Stimulated activated memory B cell treated with anti-CD40 and anti-IgM and Interleukin-4, amounts not matched to agents 10 μg/mL and 1 μg/mL and 100 μg/mL, for 72 hours (primary cell): Measurements from ENCODE around the gene SH3GL3.

Source experiments
- ATAC-seq: fragments of 150-1000 bp; cut with Tn5 transposase; 2 replicates; pipeline ENCODE4 v1.10.0; 2021
- H3K27ac Mint-ChIP-seq: one replicate; pipeline ENCODE4 v1.8.0; 2022; ENCODE audit warnings: mild to moderate bottlenecking, mixed read lengths
- H3K27me3 Mint-ChIP-seq: one replicate; pipeline ENCODE4 v1.8.0; 2022; ENCODE audit warnings: mixed read lengths
- H3K36me3 Mint-ChIP-seq: one replicate; pipeline ENCODE4 v1.8.0; 2022; ENCODE audit warnings: mixed read lengths
- H3K4me1 Mint-ChIP-seq: one replicate; pipeline ENCODE4 v1.8.0; 2022; ENCODE audit warnings: mixed read lengths
- H3K4me3 Mint-ChIP-seq: one replicate; pipeline ENCODE4 v1.8.0; 2022; ENCODE audit warnings: mild to moderate bottlenecking, moderate library complexity, mixed read lengths
- H3K9me3 Mint-ChIP-seq: one replicate; pipeline ENCODE4 v1.8.0; 2022; ENCODE audit warnings: mixed read lengths

The SH3GL3 gene

DNA sequence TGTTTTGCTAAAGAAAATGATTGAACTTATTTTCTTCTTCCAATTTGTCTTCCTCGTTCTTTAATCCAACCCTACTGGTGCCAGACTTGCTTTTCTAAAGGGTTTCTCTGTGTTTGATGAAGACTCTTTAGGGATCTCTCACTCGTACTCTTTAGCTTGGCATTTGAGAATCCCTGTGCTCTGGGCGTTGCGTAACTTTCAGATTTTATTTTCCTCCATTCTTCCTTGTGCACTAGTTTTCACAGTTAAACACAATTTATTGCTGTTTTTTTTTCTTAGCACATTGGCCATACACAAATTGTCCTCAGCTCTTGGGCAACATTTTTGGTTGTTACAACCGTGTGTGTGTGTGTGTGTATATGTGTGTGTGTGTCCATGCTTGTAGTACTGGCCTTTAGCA, 111.0 kb downstream of the SH3GL3 start:
- ATAC-seq: no peak
- no peak overlapping the region for H3K27ac Mint-ChIP-seq
- no peaks in the 10 kb centered on the region for H3K4me1 Mint-ChIP-seq
- no peak overlapping the region for H3K4me3 Mint-ChIP-seq
- no peaks in the 10 kb centered on the region for H3K36me3 Mint-ChIP-seq
- H3K27me3 Mint-ChIP-seq: peaks cover 44% of the 10 kb centered on the region
- H3K9me3 Mint-ChIP-seq: no peaks in the 10 kb centered on the region

DNA sequence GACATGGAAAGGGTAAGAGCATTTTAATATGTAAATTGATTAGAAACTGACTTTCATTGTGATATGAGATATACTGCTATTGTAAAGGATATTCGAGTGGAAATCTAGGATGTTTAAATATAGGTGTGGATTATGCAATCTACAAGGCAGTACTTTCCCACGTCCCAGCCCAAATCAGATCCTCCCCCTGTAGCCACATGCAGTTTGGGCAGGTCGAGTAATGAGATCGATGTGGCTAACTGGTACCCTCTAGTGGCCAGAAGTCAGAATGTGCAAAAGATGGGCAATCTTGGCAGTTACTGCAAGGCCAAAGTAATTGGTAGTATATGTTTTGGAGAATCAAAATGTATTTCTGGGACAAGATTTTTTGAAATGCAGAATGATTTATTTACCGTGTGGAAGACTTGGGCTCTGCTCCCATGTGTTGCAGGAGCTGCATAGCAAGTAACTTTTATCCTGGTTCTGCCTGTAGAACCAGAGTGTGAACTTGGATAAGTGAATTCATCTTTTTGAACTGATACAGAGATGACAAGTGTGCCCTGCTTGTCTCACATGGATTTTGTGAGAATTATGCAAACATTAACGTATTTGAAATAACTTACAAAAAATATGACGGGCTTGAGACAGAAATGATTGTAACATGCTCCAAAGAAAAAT, 112.3 kb downstream of the SH3GL3 start:
- Mint-ChIP-seq H3K27me3 (peaks cover 46% of the 10 kb centered on the region), H3K9me3 (no peaks in the 10 kb centered on the region), H3K27ac (no peak overlapping the region), H3K4me3 (no peak overlapping the region), H3K4me1 (no peaks in the 10 kb centered on the region), H3K36me3 (no peaks in the 10 kb centered on the region)
- ATAC-seq: peak; percentile 63

DNA sequence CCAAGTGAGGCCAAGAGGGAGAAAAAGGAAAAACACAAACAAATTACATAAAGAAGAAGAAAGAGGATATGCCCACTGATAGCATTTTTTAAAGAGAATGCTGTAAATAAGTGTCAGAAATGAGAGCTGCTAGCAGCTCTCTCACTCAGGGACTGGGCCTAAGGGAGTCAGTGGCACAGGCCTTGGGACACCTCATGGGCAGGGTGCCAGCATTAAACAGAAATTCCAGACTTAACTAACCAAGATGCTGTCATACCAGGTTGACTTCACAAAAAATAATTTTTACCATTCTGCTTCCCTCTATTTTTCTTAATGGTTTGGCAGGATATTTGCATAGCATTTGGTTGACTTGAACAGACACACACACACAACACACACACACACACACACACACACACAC, 114.5 kb downstream of the SH3GL3 start:
- no peaks in the 10 kb centered on the region for H3K9me3 Mint-ChIP-seq
- H3K4me3 Mint-ChIP-seq: no peak overlapping the region
- H3K4me1 Mint-ChIP-seq: no peaks in the 10 kb centered on the region
- no peak for ATAC-seq
- H3K36me3 Mint-ChIP-seq: no peaks in the 10 kb centered on the region
- no peak overlapping the region for H3K27ac Mint-ChIP-seq
- peaks cover 31% of the 10 kb centered on the region for H3K27me3 Mint-ChIP-seq

DNA sequence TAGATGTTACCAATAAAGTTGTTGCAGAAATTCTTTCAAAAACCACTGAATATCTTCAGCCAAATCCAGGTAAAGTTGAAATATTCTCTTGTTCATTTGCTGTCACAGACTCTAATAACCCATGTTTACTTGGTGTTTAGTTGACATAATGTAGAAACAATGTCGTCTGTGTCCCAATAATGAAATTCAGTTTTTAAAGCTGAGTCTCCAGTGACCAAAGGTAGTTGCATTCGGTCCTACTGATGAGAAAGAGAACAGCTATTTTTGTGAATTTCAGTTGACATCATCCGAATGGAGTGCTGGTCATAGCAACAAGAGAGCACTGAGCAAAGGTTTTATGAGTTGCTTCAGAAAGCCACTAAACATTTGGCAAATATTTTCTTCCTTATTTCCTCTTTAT, 118.0 kb downstream of the SH3GL3 start:
- ATAC-seq: no peak
- Mint-ChIP-seq H3K27me3 (peaks cover 12% of the 10 kb centered on the region), H3K36me3 (no peaks in the 10 kb centered on the region), H3K9me3 (no peaks in the 10 kb centered on the region), H3K4me3 (no peak overlapping the region), H3K27ac (no peak overlapping the region), H3K4me1 (peaks cover 5% of the 10 kb centered on the region)

DNA sequence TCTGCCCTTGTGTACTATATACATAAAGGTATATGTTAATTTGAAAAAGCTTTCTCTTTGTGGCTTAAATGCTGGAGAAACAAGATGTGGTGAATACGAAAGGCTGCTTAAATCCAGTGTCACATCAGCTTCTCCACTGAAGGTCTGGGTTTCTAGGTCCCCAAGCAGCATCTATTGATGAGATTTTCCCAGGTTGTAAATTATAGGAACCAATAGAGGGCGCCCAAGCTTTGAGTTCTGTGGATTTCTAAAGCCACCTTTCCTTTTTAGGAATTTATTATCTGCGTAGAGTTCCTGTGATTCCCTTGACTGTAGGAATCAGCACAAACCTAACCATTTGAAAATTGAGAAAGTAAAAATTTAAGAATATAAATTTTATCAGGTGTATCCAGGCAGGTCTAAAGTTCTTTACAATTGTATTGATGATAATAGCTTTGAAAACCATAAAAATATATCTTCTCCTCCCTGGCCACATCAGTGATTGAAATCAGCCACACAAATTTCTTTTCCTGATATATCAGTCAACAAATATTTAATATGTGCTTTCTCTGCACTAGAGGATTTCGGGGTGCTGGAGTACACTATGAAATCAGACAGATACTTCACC, 118.5 kb downstream of the SH3GL3 start:
- peaks cover 5% of the 10 kb centered on the region for H3K4me1 Mint-ChIP-seq
- H3K27me3 Mint-ChIP-seq: peaks cover 12% of the 10 kb centered on the region
- no peak for ATAC-seq
- no peaks in the 10 kb centered on the region for H3K9me3 Mint-ChIP-seq
- no peak overlapping the region for H3K4me3 Mint-ChIP-seq
- H3K36me3 Mint-ChIP-seq: no peaks in the 10 kb centered on the region
- H3K27ac Mint-ChIP-seq: no peak overlapping the region

DNA sequence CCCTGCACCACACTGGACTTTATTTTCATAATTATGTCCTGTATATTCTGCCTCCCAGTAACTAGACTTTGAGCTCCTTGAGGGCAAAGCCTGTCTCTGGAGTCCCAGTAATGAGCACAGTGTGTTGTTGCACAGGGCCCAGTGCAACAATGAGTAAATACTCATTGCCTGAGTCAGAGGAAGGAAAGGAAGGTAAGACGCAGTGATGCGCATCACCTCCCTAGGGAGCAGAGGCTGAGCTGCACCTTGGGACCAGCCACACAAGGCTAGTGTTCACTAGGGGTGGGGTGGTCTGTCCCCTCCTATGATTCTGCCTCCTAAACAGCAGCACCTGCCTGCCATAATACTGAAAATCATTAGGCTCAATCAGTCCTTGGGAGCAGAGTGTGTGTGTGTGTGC, 120.2 kb downstream of the SH3GL3 start:
- H3K27ac Mint-ChIP-seq: no peak overlapping the region
- no peak overlapping the region for H3K4me3 Mint-ChIP-seq
- peaks cover 5% of the 10 kb centered on the region for H3K4me1 Mint-ChIP-seq
- no peaks in the 10 kb centered on the region for H3K9me3 Mint-ChIP-seq
- peak; percentile 72 for ATAC-seq
- H3K36me3 Mint-ChIP-seq: no peaks in the 10 kb centered on the region
- peaks cover 12% of the 10 kb centered on the region for H3K27me3 Mint-ChIP-seq

DNA sequence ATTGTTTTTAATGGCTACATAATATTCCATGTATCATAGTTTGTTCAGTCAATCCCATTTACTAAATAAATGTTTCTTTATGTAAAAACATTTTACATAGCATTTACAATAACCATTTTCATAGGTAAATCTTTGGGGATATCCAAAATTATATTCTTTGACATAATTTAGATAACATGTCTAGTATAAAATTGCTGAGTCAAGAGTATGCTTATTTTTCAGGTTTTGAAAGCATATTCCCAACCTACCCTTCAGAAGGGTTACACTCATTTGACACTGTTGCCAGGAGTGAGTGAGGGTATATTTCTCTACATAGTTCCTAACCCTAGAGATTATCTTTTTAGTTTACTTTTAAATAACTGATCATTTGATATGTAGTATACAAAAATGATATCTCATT, 122.2 kb downstream of the SH3GL3 start:
- no peaks in the 10 kb centered on the region for H3K27me3 Mint-ChIP-seq
- H3K4me3 Mint-ChIP-seq: no peak overlapping the region
- H3K27ac Mint-ChIP-seq: no peak overlapping the region
- H3K9me3 Mint-ChIP-seq: no peaks in the 10 kb centered on the region
- no peak for ATAC-seq
- H3K36me3 Mint-ChIP-seq: no peaks in the 10 kb centered on the region
- peaks cover 5% of the 10 kb centered on the region for H3K4me1 Mint-ChIP-seq

DNA sequence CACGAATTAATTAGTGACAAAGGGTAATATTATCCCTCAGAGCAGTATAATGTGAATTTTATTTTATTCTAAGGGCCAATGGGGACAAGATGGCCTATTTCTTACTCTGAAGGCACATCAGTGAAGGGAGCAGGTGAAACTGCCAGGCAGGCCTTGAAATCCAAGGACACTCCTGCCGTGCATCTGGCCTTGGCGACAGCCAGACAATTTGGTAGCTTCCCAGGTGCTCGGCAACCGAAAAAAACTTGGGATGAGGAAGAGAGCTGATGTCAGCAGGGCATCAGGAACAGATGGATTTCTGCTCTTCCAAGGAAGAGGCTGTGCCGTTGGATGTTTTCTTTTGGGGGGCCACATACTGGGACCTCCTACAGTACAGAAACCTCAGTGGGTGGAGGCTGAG, 123.6 kb downstream of the SH3GL3 start:
- H3K4me1 Mint-ChIP-seq: peaks cover 5% of the 10 kb centered on the region
- no peak overlapping the region for H3K27ac Mint-ChIP-seq
- ATAC-seq: no peak
- H3K4me3 Mint-ChIP-seq: no peak overlapping the region
- no peaks in the 10 kb centered on the region for H3K27me3 Mint-ChIP-seq
- no peaks in the 10 kb centered on the region for H3K36me3 Mint-ChIP-seq
- H3K9me3 Mint-ChIP-seq: no peaks in the 10 kb centered on the region

DNA sequence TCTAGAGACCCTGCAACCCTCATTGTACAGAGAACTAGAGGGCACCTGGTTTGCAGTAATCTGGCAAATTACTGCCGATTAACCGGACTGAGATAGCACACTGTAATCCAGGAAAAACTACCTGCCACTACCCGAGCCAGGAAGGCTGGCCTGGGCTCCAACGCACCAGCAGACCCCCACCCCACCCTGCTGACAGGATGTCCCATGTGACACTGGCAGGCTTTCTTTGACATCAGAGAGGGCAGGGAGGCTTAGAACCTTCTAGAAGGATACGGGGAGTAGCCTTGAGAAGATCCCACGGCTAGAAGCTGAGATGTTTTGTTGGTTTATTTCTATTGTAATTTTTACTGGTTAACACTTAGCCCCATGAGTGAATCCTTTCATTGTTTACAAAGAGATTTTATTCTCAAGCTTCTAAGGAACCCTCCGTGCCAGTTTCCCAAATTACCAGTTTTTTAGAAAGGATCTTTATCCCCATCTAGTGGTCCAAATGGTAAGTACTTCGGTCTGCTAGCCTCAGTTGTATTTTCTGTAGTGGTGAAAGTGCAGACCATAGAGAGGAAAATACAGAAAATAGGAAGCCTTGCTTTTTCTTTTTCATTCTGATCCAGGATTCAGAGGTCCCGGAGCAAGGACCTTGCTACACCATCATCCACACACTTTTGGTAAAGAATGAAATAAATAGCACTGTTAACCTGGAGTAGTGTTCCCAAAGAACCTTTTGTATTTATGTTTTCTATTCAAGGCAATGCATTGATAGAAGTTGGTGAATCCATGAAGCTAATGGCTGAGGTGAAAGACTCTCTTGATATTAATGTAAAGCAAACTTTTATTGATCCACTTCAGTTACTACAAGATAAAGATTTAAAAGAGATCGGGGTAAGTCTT, 124.9 kb downstream of the SH3GL3 start:
- Mint-ChIP-seq H3K27ac (no peak overlapping the region), H3K27me3 (no peaks in the 10 kb centered on the region), H3K9me3 (no peaks in the 10 kb centered on the region), H3K4me1 (peaks cover 4% of the 10 kb centered on the region), H3K4me3 (no peak overlapping the region), H3K36me3 (no peaks in the 10 kb centered on the region)
- ATAC-seq: no peak

DNA sequence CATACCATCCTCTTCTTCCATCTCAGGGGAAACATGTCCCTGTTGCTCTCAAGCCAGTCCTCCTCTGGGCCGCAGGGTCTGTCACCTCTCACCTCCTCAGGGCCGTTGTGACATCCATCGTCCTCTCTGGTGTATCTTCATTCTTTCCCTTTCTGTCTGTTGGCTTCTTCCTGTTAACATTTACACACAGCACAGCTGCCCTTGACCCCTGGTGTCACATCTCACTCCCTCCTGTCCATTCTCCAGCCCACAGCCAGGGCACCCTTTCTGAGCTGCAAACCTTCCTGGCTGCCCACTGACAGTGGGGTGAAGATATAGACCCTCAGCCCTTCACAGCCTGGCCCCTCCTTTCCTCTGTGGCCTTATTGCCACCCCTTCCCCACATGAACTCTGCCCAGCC, 127.2 kb downstream of the SH3GL3 start:
- no peaks in the 10 kb centered on the region for H3K9me3 Mint-ChIP-seq
- no peak for ATAC-seq
- H3K27ac Mint-ChIP-seq: no peak overlapping the region

DNA sequence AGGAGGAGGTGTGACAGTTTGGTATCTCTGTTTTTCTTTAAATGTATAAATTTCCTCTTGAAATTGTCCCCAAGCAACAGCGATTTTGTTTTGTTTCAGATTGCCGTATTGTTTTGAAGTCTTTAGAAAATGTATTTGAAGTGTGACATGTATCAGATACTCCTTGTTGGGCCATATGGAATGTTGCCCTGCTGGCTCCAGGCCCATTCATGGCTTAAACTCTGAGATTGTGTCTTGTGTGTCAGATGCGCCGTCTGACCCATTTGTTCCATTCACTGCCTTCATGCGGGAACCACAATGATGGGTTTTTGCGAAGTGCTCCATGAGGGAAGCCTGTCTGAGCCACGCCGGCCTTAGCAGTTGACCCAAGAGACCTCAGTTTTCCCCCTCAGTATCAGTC, 131.6 kb downstream of the SH3GL3 start:
- Mint-ChIP-seq H3K4me3 (no peak overlapping the region), H3K9me3 (no peaks in the 10 kb centered on the region), H3K27ac (no peak overlapping the region), H3K27me3 (no peaks in the 10 kb centered on the region), H3K4me1 (no peaks in the 10 kb centered on the region), H3K36me3 (no peaks in the 10 kb centered on the region)
- no peak for ATAC-seq

More for the DNA sequence above, 127.2 kb downstream of the SH3GL3 start:
- Mint-ChIP-seq H3K36me3 (no peaks in the 10 kb centered on the region), H3K4me3 (no peak overlapping the region), H3K4me1 (no peaks in the 10 kb centered on the region), H3K27me3 (no peaks in the 10 kb centered on the region)

DNA sequence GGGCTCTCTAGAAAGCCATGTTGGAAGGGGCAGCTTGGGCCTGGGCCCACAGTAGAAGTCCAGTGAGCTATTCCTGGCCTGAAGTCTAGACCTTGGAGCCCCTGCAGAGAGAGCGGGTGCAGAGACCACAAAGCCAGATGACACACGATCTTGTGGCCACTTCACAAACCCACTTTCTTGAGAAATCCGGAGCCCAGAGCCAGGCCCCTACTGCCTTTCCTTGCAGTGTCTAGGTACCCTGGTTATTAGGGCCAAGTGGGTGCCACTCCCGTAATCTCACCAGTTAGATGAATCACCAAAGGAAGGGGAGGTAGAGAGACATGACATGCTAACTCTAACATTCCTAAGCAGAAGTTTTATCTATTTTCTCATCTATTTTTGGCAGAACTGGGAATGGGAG, 134.2 kb downstream of the SH3GL3 start:
- no peaks in the 10 kb centered on the region for H3K9me3 Mint-ChIP-seq
- no peak overlapping the region for H3K27ac Mint-ChIP-seq
- H3K27me3 Mint-ChIP-seq: no peaks in the 10 kb centered on the region
- no peak for ATAC-seq
- no peaks in the 10 kb centered on the region for H3K4me1 Mint-ChIP-seq
- H3K36me3 Mint-ChIP-seq: no peaks in the 10 kb centered on the region
- H3K4me3 Mint-ChIP-seq: no peak overlapping the region

DNA sequence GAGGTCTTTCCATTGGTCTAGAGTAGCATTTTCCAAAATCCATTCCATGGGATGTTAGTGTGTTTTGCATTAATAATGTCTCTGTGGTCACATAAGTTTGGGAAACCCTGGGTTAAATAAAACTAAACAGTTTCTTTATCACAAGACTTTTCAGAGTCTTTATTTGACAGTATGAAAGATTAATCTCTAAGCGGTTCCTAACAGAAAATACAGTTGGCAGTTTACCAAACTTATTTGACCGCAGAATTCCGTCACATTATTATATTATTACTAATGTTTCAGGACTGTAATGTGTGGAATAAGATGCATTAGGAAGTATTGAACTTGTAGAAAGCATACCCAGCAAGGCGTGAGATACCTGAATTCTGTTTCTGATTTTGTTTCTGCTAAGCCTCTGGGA, 135.2 kb downstream of the SH3GL3 start:
- Mint-ChIP-seq H3K4me3 (no peak overlapping the region), H3K36me3 (no peaks in the 10 kb centered on the region), H3K27me3 (no peaks in the 10 kb centered on the region), H3K4me1 (no peaks in the 10 kb centered on the region), H3K27ac (no peak overlapping the region), H3K9me3 (no peaks in the 10 kb centered on the region)
- ATAC-seq: no peak

DNA sequence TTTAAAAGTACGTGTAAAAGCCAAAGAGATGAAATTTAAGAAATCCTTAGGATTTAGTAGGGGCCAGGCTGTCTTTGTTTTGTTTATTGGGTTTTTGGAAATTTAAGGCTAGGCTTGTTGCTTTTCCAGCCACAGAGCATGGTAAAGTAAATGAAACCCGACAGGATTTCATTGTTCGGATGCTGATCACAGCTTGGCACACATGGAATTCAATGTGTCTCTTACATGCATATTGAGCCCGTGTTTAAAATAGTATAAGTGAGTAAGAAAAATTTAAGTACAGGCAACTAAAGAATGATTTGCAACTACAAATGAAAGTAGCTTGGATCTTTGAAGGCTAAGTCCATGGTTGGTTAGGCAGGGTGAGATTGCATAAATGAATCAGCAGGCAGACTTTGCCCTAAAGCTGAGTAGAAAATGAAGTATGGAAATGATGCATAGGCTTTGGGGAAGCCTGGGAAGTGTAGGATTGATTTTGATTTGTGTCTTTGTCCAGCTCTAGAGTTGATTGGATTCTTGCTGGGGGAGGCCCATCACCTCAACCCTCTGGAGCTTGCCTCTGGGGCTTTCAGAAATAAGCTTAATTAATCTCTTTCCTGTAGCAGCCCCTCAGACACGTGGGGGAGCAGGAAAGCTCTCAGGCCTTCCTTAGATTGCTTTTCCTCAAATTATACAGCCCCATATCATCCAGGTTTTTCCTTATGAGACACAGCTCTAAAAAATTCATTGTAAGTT, 138.6 kb downstream of the SH3GL3 start:
- H3K4me3 Mint-ChIP-seq: no peak overlapping the region
- no peaks in the 10 kb centered on the region for H3K27me3 Mint-ChIP-seq
- no peak for ATAC-seq
- H3K36me3 Mint-ChIP-seq: no peaks in the 10 kb centered on the region
- H3K4me1 Mint-ChIP-seq: no peaks in the 10 kb centered on the region
- H3K27ac Mint-ChIP-seq: no peak overlapping the region
- H3K9me3 Mint-ChIP-seq: no peaks in the 10 kb centered on the region

DNA sequence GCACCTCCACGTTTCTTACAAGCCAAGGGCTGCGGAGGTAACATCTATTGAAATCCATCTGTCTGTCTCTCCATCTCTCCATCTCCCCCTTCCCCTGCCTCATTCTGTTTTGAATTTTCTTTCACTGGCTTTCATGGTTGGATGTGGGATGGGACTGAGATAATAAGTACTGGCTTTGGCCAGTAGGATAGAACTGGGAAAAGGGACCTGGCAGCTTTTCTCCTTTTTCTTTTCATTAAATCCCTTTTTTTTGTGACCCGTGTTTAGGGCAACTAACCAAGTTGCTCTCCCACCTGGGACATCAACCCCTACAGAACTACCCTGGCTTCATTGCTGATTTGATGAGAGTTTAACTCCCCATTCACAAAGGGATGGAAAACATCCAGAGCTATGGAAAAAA, 139.9 kb downstream of the SH3GL3 start:
- H3K9me3 Mint-ChIP-seq: no peaks in the 10 kb centered on the region
- H3K27ac Mint-ChIP-seq: no peak overlapping the region
- no peaks in the 10 kb centered on the region for H3K4me1 Mint-ChIP-seq
- no peak overlapping the region for H3K4me3 Mint-ChIP-seq
- no peaks in the 10 kb centered on the region for H3K27me3 Mint-ChIP-seq
- ATAC-seq: no peak
- H3K36me3 Mint-ChIP-seq: no peaks in the 10 kb centered on the region
